ENCODE measurements around the gene CACNA2D3.

The CACNA2D3 gene

GRCh38 chr3:54709785-54710184 lies 587.4 kb downstream of the CACNA2D3 start:
- no peak for DNase-seq

GRCh38 chr3:54710954-54711353 lies 588.6 kb downstream of the CACNA2D3 start:
- no peak for DNase-seq

- no peak for DNase-seq
Measured at GRCh38 chr3:54712539-54712938, 590.2 kb downstream of the CACNA2D3 start.

GRCh38 chr3:54713031-54713430 lies 590.7 kb downstream of the CACNA2D3 start:
- DNase-seq, result no peak

GRCh38 chr3:54713455-54713854 lies 591.1 kb downstream of the CACNA2D3 start:
- DNase-seq, result no peak

- DNase-seq, result no peak
Measured at GRCh38 chr3:54714035-54714434, 591.7 kb downstream of the CACNA2D3 start.

- no peak for DNase-seq
Measured at GRCh38 chr3:54717506-54717905, 595.2 kb downstream of the CACNA2D3 start.

- no peak for DNase-seq
Measured at GRCh38 chr3:54719914-54720313, 597.6 kb downstream of the CACNA2D3 start.

- no peak for DNase-seq
Measured at GRCh38 chr3:54720604-54721003, 598.3 kb downstream of the CACNA2D3 start.

GRCh38 chr3:54731732-54732445 lies 609.5 kb downstream of the CACNA2D3 start:
- DNase-seq, result no peak

GRCh38 chr3:54733106-54734006 lies 611.0 kb downstream of the CACNA2D3 start:
- no peak for DNase-seq

- DNase-seq, result no peak
Measured at GRCh38 chr3:54736459-54736858, 614.1 kb downstream of the CACNA2D3 start.

- no peak for DNase-seq
Measured at GRCh38 chr3:54743755-54744154, 621.4 kb downstream of the CACNA2D3 start.

- DNase-seq, result no peak
Measured at GRCh38 chr3:54744291-54744690, 621.9 kb downstream of the CACNA2D3 start.

GRCh38 chr3:54745843-54746242 lies 623.5 kb downstream of the CACNA2D3 start:
- no peak for DNase-seq

- no peak for DNase-seq
Measured at GRCh38 chr3:54746722-54747121, 624.4 kb downstream of the CACNA2D3 start.

- DNase-seq, result no peak
Measured at GRCh38 chr3:54755756-54756155, 633.4 kb downstream of the CACNA2D3 start.

- no peak for DNase-seq
Measured at GRCh38 chr3:54756330-54756731, 634.0 kb downstream of the CACNA2D3 start.

GRCh38 chr3:54758461-54758860 lies 636.1 kb downstream of the CACNA2D3 start:
- no peak for DNase-seq

- DNase-seq, result no peak
Measured at GRCh38 chr3:54759166-54759565, 636.8 kb downstream of the CACNA2D3 start.

GRCh38 chr3:54760201-54760600 lies 637.8 kb downstream of the CACNA2D3 start:
- no peak for DNase-seq

- DNase-seq, result no peak
Measured at GRCh38 chr3:54761637-54762036, 639.3 kb downstream of the CACNA2D3 start.

GRCh38 chr3:54764911-54765310 lies 642.6 kb downstream of the CACNA2D3 start:
- no peak for DNase-seq

GRCh38 chr3:54771050-54771449 lies 648.7 kb downstream of the CACNA2D3 start:
- no peak for DNase-seq

All from effector CD8-positive, alpha-beta T cell (primary cell).